Epithelial cell of proximal tubule (primary cell): Measurements from ENCODE around the gene PRKCB. TPM values are rescaled to one million over a fixed set of nuclear protein-coding genes. Genes with fewer than 3 reads are reported as not detected.
"Not testable (repeated sequence)": the region's sequence is repeated elsewhere in the genome, so short reads cannot be mapped to it uniquely, and the experiment has no call there.

Experiments
- DNase-seq: peaks from one replicate; pipeline ENCODE4 v3.0.0-alpha.2; 2011; ENCODE audit warnings: low read depth
- H3K4me3 ChIP-seq: 2 replicates; pipeline ENCODE4 v1.5.1; 2011; ENCODE audit warnings: low read depth, mild to moderate bottlenecking, low read length
- CTCF ChIP-seq: conservative IDR thresholded peaks from 2 replicates; pipeline ENCODE4 v1.5.1; 2012; ENCODE audit warnings: low read depth, mild to moderate bottlenecking, low read length
- total RNA-seq: library from RNA; depleted of rRNA; stranded (reverse); fragments of >200 nt; gene quantifications from 2 replicates; pipeline ENCODE4 v1.2.3, GENCODE V29; 2015

PRKCB gene
- total RNA-seq, 1 donor from 2014 or later: not detected

- no peak for TF ChIP-seq CTCF
- H3K4me3 ChIP-seq: no peak overlapping the region
- DNase-seq: no peak
Observed at GRCh38 chr16:24149102-24149501, 313.3 kb downstream of the PRKCB start.

- DNase-seq: no peak
- TF ChIP-seq CTCF: no peak
- no peak overlapping the region for H3K4me3 ChIP-seq
Observed at GRCh38 chr16:24150282-24150681, 314.5 kb downstream of the PRKCB start.

GRCh38 chr16:24151482-24151939, 315.7 kb downstream of the PRKCB start:
- TF ChIP-seq CTCF: no peak
- H3K4me3 ChIP-seq: no peak overlapping the region
- DNase-seq: no peak

GRCh38 chr16:24152048-24152447, 316.3 kb downstream of the PRKCB start:
- DNase-seq, H3K4me3 ChIP-seq: not testable (repeated sequence)

- H3K4me3 ChIP-seq: no peak overlapping the region
- TF ChIP-seq CTCF: no peak
- DNase-seq: no peak
Observed at GRCh38 chr16:24152826-24153225, 317.0 kb downstream of the PRKCB start.

GRCh38 chr16:24156777-24157176, 321.0 kb downstream of the PRKCB start:
- H3K4me3 ChIP-seq: no peak overlapping the region
- no peak for DNase-seq
- TF ChIP-seq CTCF: no peak

GRCh38 chr16:24163935-24164334, 328.2 kb downstream of the PRKCB start:
- no peak for DNase-seq
- no peak overlapping the region for H3K4me3 ChIP-seq
- TF ChIP-seq CTCF: no peak

GRCh38 chr16:24164416-24164815, 328.6 kb downstream of the PRKCB start:
- no peak for DNase-seq
- H3K4me3 ChIP-seq: no peak overlapping the region
- no peak for TF ChIP-seq CTCF
